Ovary (tissue), 3 donors: ENCODE measurements around the gene ERG.

Experiments
- POLR2A ChIP-seq: fragments of 450-650 bp; IDR thresholded peaks from one replicate; pipeline ENCODE4 v1.6.1; 2017; ENCODE audit warnings: antibody characterized with exemption, mild to moderate bottlenecking, moderate library complexity
- TF ChIP-seq, protein P1 (sequence below), 3 donors: fragments of 450-650 bp in 2 of 3; fragments of 200-600 bp in 1 of 3; IDR thresholded peaks; one replicate each; pipeline versions ENCODE4 v1.5.1 to v1.8.0; 2016 to 2022; ENCODE audit warnings: antibody characterized with exemption in 3 of 3, mild to moderate bottlenecking in 1 of 3
- donor health status: DM: no; HTN: no; CAD: no.

DNA sequence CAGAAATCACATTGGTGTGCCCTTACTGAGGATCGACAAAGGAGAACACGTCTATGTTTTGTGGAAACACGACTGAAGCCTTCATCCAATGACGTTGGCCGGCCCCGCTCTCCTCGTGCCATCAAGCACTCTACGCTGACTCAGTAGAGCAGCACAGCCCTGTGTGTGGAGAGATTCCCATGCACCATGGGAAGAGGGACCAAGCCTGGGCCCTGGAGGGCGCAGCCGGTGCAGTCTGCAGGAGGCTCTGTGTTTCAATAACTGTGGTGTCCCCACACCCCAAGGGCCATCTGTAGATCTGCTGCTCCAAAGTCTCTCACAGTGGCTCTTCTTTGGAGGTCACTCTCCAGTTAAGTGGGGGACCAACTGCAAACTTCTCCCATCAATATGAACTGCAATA is 144.0 kb downstream of the ERG start:
- TF ChIP-seq, protein P1, sequence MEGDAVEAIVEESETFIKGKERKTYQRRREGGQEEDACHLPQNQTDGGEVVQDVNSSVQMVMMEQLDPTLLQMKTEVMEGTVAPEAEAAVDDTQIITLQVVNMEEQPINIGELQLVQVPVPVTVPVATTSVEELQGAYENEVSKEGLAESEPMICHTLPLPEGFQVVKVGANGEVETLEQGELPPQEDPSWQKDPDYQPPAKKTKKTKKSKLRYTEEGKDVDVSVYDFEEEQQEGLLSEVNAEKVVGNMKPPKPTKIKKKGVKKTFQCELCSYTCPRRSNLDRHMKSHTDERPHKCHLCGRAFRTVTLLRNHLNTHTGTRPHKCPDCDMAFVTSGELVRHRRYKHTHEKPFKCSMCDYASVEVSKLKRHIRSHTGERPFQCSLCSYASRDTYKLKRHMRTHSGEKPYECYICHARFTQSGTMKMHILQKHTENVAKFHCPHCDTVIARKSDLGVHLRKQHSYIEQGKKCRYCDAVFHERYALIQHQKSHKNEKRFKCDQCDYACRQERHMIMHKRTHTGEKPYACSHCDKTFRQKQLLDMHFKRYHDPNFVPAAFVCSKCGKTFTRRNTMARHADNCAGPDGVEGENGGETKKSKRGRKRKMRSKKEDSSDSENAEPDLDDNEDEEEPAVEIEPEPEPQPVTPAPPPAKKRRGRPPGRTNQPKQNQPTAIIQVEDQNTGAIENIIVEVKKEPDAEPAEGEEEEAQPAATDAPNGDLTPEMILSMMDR (IDR thresholded peaks at IDR 0.05), result no peak
- no peak for TF ChIP-seq POLR2A
